PC-9 (cell line): ENCODE measurements around the gene RIPOR3.

Experiments used
- EZH2 ChIP-seq: fragments of 200-600 bp; sonication (generic); IDR thresholded peaks from 2 replicates; pipeline ENCODE4 v1.8.0; 2017; ENCODE audit warnings: antibody characterized with exemption, low read depth
- TF ChIP-seq, protein P1 (sequence below): fragments of 200-600 bp; sonication (generic); conservative IDR thresholded peaks from 2 replicates; pipeline ENCODE4 v1.6.1; 2017; ENCODE audit warnings: mixed run types, antibody characterized with exemption, mild to moderate bottlenecking, moderate library complexity

DNA sequence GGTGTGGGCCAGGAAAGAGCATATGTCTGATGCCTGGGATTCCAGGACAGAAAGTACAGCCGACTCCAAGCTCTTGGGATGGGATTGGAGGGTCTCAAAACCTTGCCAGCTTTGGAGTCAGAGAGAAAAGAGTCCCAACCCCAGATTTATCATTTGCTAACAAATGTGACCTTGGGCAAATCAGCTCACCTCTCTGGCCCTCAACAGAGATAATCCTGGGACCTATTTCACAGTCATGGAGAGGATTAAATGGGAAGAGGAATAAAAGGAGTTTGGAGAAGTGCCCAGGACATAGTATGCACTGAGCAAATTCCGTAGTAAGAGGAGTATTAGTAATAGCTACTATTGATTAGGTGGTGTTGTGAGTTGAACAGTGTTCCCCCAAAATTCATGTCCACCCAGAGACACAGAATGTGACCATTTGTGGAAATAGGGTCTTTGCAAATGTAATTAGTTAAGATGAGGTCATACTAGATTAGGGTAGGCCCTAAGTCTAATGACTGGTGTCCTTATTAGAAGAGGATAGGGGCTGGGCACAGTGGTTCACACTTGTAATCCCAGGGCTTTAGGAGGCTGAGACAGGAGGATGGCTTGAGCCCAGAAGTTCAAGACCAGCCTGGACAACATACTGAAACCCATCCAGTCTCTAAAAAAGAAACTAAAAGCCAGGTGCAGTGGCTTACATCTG, 17.1 kb downstream of the RIPOR3 start:
- TF ChIP-seq, protein P1, sequence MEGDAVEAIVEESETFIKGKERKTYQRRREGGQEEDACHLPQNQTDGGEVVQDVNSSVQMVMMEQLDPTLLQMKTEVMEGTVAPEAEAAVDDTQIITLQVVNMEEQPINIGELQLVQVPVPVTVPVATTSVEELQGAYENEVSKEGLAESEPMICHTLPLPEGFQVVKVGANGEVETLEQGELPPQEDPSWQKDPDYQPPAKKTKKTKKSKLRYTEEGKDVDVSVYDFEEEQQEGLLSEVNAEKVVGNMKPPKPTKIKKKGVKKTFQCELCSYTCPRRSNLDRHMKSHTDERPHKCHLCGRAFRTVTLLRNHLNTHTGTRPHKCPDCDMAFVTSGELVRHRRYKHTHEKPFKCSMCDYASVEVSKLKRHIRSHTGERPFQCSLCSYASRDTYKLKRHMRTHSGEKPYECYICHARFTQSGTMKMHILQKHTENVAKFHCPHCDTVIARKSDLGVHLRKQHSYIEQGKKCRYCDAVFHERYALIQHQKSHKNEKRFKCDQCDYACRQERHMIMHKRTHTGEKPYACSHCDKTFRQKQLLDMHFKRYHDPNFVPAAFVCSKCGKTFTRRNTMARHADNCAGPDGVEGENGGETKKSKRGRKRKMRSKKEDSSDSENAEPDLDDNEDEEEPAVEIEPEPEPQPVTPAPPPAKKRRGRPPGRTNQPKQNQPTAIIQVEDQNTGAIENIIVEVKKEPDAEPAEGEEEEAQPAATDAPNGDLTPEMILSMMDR = no peak
- no peak for TF ChIP-seq EZH2
